HUDEP-2 (cell line): ENCODE measurements around the gene ANAPC1.
"Not testable (repeated sequence)": the region's sequence is repeated elsewhere in the genome, so short reads cannot be mapped to it uniquely, and the experiment has no call there.

Experiments
- DNase-seq, 76 experiments: peaks; one replicate each; lab custom pipeline; 2025; ENCODE audit not compliant: unreplicated experiment in 76 of 76; lab: John Stamatoyannopoulos, UW

ANAPC1 gene

GRCh38 chr2:111834221-111834620 is 49.8 kb downstream of the ANAPC1 start:
- not testable (repeated sequence) for DNase-seq

- DNase-seq = not testable (repeated sequence)
Observed at GRCh38 chr2:111830479-111830878, 53.5 kb downstream of the ANAPC1 start.

- not testable (repeated sequence) for DNase-seq
Observed at GRCh38 chr2:111828217-111828766, 55.7 kb downstream of the ANAPC1 start.

GRCh38 chr2:111812970-111813622 is 70.9 kb downstream of the ANAPC1 start:
- DNase-seq = not testable (repeated sequence)

GRCh38 chr2:111790633-111791032 is 93.4 kb downstream of the ANAPC1 start:
- DNase-seq = not testable (repeated sequence)

GRCh38 chr2:111784081-111784480 is 99.9 kb downstream of the ANAPC1 start:
- not testable (repeated sequence) for DNase-seq

- not testable (repeated sequence) for DNase-seq
Observed at GRCh38 chr2:111782195-111782594, 101.8 kb downstream of the ANAPC1 start.

GRCh38 chr2:111781443-111782094 is 102.4 kb downstream of the ANAPC1 start:
- not testable (repeated sequence) for DNase-seq

- DNase-seq = not testable (repeated sequence)
Observed at GRCh38 chr2:111777155-111777554, 106.8 kb downstream of the ANAPC1 start.

- not testable (repeated sequence) for DNase-seq
Observed at GRCh38 chr2:111776296-111776695, 107.7 kb downstream of the ANAPC1 start.

GRCh38 chr2:111772180-111772579 is 111.8 kb downstream of the ANAPC1 start:
- DNase-seq = not testable (repeated sequence)

- DNase-seq = not testable (repeated sequence)
Observed at GRCh38 chr2:111770916-111771658, 112.9 kb downstream of the ANAPC1 start.

GRCh38 chr2:111768266-111769190 is 115.5 kb downstream of the ANAPC1 start:
- DNase-seq = not testable (repeated sequence)

GRCh38 chr2:111767087-111767486 is 116.9 kb downstream of the ANAPC1 start:
- DNase-seq = not testable (repeated sequence)

- DNase-seq = not testable (repeated sequence)
Observed at GRCh38 chr2:111766295-111766694, 117.7 kb downstream of the ANAPC1 start.

- DNase-seq = not testable (repeated sequence)
Observed at GRCh38 chr2:111764151-111764550, 119.8 kb downstream of the ANAPC1 start.

GRCh38 chr2:111760697-111761284 is 123.2 kb downstream of the ANAPC1 start:
- DNase-seq = not testable (repeated sequence)

- DNase-seq = not testable (repeated sequence)
Observed at GRCh38 chr2:111752533-111752932, 131.5 kb downstream of the ANAPC1 start.

GRCh38 chr2:111750641-111751040 is 133.4 kb downstream of the ANAPC1 start:
- DNase-seq = not testable (repeated sequence)

- DNase-seq = not testable (repeated sequence)
Observed at GRCh38 chr2:111748429-111748828, 135.6 kb downstream of the ANAPC1 start.
